HUES48 (cell line): ENCODE results near the gene FUT3.

Experiments used
- H3K27ac ChIP-seq: one replicate; pipeline ENCODE4 v1.7.0; 2013; ENCODE audit warnings: low read depth, low read length, inconsistent platforms
- H3K27me3 ChIP-seq: 2 replicates; pipeline ENCODE4 v1.6.1; 2013; ENCODE audit warnings: mild to moderate bottlenecking, low read length; ENCODE audit not compliant: control insufficient read depth, insufficient read depth
- H3K36me3 ChIP-seq: 2 replicates; pipeline ENCODE4 v1.6.1; 2013; ENCODE audit warnings: low read length; ENCODE audit not compliant: control insufficient read depth, insufficient read depth
- H3K4me1 ChIP-seq: 2 replicates; pipeline ENCODE4 v1.6.1; 2013; ENCODE audit warnings: mild to moderate bottlenecking, low read length; ENCODE audit not compliant: control insufficient read depth, insufficient read depth
- H3K4me3 ChIP-seq: 2 replicates; pipeline ENCODE4 v1.5.1; 2013; ENCODE audit warnings: mild to moderate bottlenecking, low read depth, low read length
- H3K9ac ChIP-seq: 2 replicates; pipeline ENCODE4 v1.6.1; 2013; ENCODE audit warnings: mild to moderate bottlenecking, low read depth, low read length, moderate library complexity
- H3K9me3 ChIP-seq: 2 replicates; pipeline ENCODE4 v1.6.1; 2013; ENCODE audit warnings: low read length; ENCODE audit not compliant: control insufficient read depth, insufficient read depth

FUT3 gene

DNA sequence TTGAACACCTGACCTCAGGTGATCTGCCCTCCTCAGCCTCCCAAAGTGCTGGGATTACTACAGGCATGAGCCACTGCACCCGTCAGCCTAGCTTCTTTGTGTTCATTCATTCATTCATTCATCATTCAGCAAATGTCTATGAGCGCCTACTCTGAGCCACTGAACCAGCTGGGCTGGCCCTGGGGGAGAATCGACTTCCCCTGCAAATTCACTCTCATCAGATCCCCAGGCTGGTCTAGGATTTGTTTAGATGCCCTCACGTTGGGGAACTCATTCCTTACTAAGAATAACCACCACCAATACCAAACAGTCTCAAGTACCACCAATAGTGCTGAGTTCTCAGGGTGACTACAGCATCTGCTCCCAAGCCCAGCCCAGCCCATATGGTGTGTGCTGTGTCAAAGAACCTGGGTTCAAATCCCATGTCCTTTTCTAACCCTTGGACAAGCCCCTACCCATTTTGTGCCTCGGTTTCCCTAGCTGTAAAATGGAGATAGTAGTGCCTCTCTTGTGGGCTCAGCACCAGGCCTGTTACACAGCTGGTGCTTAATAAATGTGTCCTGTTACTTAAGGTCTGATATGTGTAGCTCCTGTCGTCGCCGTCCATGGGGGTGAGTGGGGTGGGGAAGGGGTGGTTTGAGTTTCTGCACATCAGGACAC is 29.6 kb downstream of the FUT3 start:
- H3K36me3 ChIP-seq: no peaks in the 10 kb centered on the region
- H3K9me3 ChIP-seq: no peaks in the 10 kb centered on the region
- H3K4me1 ChIP-seq: peaks cover under 1% of the 10 kb centered on the region; the same call in 1 of the 2 replicates
- no peaks in the 10 kb centered on the region for H3K27me3 ChIP-seq
- H3K27ac ChIP-seq: no peak overlapping the region
- H3K9ac ChIP-seq: no peak overlapping the region
- no peak overlapping the region for H3K4me3 ChIP-seq

DNA sequence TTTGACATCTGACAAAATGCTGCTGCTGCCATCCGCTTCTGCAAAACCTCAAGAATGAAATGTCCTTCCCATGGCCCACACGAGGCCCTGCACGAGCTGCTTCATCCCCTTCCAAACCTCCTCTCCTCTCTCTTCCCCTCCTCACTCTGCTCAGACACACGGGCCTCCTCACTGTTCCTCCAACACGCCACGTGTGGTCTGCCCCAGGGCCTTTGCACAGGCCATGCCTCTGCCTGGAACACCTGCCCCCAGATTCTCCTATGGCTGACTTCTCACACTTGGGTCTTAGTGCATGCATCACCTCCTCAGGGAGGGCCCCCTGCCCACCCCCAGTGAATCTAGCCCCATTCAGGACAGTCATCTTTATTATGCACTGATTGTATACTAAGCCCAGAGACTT is 30.5 kb downstream of the FUT3 start:
- Histone ChIP-seq H3K36me3 (no peaks in the 10 kb centered on the region), H3K4me1 (no peaks in the 10 kb centered on the region), H3K9ac (no peak overlapping the region), H3K27me3 (no peaks in the 10 kb centered on the region), H3K4me3 (no peak overlapping the region), H3K9me3 (no peaks in the 10 kb centered on the region), H3K27ac (no peak overlapping the region)

DNA sequence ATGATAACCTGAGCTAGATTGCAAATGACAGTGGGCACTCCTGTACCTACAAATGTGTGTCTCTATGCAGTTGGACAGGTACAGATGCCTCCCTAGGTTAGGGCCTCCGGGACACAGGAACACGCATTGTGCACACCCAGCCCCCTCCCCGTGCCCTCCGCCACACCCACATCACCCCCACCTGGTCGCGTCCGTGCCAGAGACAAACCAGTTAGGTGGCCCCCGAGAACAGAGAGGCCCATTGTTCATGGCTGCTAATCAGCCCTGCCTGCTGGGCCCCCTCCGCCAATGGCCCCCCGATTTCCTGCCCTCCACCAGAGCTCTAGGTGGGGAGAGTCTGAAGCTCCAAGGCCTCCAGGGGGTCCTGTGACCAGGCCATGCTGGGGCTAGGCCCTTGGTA is 32.7 kb downstream of the FUT3 start:
- no peak overlapping the region for H3K9ac ChIP-seq
- H3K27ac ChIP-seq: no peak overlapping the region
- H3K4me1 ChIP-seq: no peaks in the 10 kb centered on the region
- no peak overlapping the region for H3K4me3 ChIP-seq
- no peaks in the 10 kb centered on the region for H3K27me3 ChIP-seq
- no peaks in the 10 kb centered on the region for H3K36me3 ChIP-seq
- H3K9me3 ChIP-seq: no peaks in the 10 kb centered on the region

DNA sequence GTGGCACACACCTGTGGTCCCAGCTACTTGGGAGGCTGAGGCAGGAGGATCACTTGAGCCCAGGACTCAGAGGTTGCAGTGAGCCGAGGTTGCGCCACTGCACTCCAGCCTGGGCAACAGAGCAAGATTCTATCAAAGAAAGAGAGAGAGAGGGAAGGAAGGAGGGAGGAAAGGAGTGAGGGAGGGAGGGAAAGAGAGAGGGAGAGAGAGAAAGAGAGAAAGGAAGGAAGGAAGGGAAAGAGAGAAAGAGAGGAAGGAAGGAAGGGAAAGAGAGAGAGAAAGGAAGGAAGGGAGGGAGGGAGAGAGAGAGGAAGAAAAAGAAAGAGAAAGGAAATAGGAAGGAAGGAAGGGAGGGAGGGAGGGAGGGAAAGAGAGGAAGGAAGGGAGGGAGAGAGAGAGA is 34.0 kb downstream of the FUT3 start:
- Histone ChIP-seq H3K36me3 (no peaks in the 10 kb centered on the region), H3K27me3 (no peaks in the 10 kb centered on the region), H3K9ac (no peak overlapping the region), H3K9me3 (no peaks in the 10 kb centered on the region), H3K4me3 (no peak overlapping the region), H3K27ac (no peak overlapping the region), H3K4me1 (no peaks in the 10 kb centered on the region)

DNA sequence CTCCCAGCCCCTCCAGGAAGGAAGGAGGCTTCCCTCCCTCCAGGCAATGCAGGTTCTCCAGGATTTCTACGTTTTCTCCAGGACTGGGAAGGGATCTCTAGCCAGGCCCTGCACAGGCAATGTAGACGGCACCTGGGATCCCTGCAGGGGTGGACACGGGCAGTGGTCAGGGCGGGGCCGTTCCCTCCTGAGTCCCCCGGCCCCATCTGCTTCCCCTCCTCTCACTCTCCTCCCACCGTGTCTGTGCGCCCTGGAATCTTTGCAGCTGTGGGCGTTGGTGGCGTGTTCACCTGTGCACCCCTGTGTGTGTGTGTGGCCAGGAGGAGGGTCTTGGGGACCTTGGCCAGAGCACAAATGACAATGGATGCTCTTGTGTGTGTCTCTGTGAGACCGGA is 36.4 kb downstream of the FUT3 start:
- no peak overlapping the region for H3K4me3 ChIP-seq
- no peaks in the 10 kb centered on the region for H3K4me1 ChIP-seq
- no peaks in the 10 kb centered on the region for H3K36me3 ChIP-seq
- no peaks in the 10 kb centered on the region for H3K9me3 ChIP-seq
- no peak overlapping the region for H3K9ac ChIP-seq
- H3K27ac ChIP-seq: no peak overlapping the region
- no peaks in the 10 kb centered on the region for H3K27me3 ChIP-seq

DNA sequence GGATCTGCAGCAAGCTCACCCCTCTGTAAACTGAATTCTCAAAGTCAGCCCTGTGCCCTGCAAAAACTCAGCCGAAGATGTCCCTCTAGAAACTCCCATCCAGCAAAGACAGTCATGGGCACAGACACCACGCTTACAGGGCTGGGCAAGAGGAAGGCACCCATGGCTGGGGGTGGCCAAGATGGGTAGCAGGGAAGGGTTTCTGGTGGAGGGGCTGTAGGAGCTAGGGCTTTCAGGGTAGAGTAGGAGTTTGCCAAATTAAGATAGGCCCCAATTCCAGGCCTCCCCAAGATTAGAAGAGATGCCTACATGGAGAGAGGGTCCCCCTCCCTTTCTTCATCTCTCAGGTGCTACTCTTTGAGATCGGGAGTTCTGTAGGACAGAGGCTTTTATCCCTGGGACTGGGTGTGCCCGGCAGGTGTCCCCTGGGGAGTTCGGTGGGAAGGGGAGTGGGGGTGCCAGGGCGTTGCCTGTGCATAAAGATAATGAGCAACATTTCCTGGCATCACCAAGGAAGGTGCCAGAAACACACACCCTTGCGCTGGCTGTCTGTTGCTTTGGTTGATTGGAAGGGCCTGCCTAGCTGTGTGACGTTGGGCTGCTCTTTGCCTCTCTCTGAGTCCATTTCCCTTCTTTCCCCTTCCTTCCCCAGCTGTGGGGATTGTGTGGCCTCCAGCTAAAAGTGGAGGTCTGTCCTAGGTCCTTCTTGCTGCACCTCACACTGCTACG is 37.0 kb downstream of the FUT3 start:
- H3K9me3 ChIP-seq: no peaks in the 10 kb centered on the region
- H3K27ac ChIP-seq: no peak overlapping the region
- H3K9ac ChIP-seq: no peak overlapping the region
- H3K4me3 ChIP-seq: no peak overlapping the region
- H3K36me3 ChIP-seq: no peaks in the 10 kb centered on the region
- no peaks in the 10 kb centered on the region for H3K4me1 ChIP-seq
- H3K27me3 ChIP-seq: no peaks in the 10 kb centered on the region

DNA sequence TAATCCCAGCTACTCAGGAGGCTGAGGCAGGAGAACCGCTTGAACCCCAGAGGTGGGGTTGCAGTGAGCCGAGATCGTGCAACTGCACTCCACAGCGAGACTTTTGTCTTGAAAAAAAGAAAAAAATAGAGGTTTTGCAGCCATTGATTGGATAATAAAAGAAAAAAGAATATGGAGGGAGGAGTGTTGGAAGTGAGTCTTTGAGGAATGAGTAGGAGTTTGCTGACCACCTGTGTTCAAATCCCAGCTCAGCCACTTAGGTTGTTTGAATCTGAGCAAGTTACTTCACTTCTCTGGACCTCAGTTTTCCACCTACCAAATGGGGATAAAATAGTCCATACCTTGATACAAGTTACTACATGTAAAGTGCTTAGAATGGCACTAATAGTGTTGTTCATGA is 40.1 kb downstream of the FUT3 start:
- Histone ChIP-seq H3K9me3 (no peaks in the 10 kb centered on the region), H3K9ac (no peak overlapping the region), H3K36me3 (no peaks in the 10 kb centered on the region), H3K4me3 (no peak overlapping the region), H3K4me1 (no peaks in the 10 kb centered on the region), H3K27ac (no peak overlapping the region), H3K27me3 (no peaks in the 10 kb centered on the region)

DNA sequence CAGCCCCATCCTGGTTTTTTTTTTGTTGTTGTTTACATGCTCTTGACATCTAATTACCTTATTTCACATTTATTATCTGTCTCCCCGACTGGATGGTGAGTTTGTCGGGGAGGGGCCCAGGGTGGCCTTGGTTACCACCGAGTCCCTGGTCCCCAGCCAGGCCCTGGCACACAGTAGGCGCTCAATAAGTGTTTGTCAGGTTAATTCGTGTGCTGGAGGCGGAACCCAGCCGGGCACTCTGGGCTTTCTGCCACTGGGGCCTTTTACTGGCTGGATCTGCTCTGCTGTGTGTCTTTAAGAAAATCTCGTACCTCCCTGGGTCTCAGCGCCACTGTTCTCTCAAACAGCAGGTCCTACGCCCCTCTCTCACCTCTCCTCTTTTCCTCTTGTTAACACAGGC is 41.8 kb downstream of the FUT3 start:
- Histone ChIP-seq H3K4me1 (no peaks in the 10 kb centered on the region), H3K27ac (no peak overlapping the region), H3K4me3 (no peak overlapping the region), H3K9ac (no peak overlapping the region), H3K9me3 (no peaks in the 10 kb centered on the region), H3K27me3 (peaks cover 1% of the 10 kb centered on the region; the same call in 1 of the 2 replicates), H3K36me3 (no peaks in the 10 kb centered on the region)

DNA sequence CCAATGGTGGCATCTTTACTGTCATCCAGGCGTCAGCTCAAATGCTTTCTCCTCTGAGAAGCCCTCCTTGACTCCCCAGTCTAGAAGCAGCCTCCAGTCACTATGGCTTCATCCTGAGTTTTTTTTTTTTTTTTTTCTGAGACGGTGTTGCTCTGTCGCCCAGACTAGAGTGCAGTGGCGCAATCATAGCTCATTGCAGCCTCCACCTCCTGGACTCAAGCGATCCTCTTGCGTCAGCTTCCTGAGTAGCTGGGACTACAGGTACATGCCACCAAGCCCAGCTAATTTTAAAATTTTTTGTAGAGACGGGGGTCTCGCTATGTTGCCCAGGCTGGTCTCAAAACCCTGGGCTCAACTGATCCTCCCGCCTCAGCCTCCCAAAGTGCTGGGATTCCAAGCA is 42.2 kb downstream of the FUT3 start:
- Histone ChIP-seq H3K36me3 (no peaks in the 10 kb centered on the region), H3K4me1 (no peaks in the 10 kb centered on the region), H3K4me3 (no peak overlapping the region), H3K27ac (no peak overlapping the region), H3K9me3 (no peaks in the 10 kb centered on the region), H3K9ac (no peak overlapping the region), H3K27me3 (peaks cover 4% of the 10 kb centered on the region; the same call in 1 of the 2 replicates)

DNA sequence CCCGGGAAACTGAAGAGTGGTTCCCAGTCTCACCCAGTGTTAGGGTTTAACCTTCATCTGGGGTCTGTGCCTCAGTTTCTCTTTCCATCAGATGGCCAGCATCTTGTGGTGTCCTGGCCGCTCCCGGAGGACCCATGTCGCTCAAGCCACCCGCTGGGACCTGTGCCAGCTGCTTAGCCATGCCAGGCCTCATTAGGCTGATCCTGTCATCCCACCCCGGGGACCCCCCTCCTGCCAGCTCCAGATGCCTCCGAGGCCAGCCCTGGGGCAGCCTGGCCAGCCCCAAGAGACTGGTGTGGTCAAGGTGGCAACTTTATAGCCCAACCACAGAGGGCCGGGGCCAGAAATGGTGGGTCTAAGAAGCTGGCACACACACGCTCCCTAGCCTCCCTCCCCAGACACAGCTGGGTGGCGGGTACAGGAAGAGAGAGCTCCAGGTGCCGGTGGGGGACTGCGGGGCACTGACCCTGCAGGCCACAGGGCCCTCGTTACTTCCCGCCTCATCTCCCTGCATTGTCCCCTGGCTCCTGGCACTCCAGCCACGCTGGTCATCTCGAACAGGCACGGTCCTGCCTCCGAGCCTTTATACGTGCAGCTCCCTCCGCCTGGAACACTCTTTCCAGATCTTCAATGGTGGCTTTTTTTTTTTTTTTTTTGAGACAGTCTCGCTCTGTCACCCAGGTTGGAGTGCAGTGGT is 43.0 kb downstream of the FUT3 start:
- peaks cover 8% of the 10 kb centered on the region for H3K27me3 ChIP-seq
- H3K4me1 ChIP-seq: no peaks in the 10 kb centered on the region
- H3K36me3 ChIP-seq: no peaks in the 10 kb centered on the region
- H3K9ac ChIP-seq: no peak overlapping the region
- no peak overlapping the region for H3K27ac ChIP-seq
- H3K4me3 ChIP-seq: no peak overlapping the region
- H3K9me3 ChIP-seq: no peaks in the 10 kb centered on the region

DNA sequence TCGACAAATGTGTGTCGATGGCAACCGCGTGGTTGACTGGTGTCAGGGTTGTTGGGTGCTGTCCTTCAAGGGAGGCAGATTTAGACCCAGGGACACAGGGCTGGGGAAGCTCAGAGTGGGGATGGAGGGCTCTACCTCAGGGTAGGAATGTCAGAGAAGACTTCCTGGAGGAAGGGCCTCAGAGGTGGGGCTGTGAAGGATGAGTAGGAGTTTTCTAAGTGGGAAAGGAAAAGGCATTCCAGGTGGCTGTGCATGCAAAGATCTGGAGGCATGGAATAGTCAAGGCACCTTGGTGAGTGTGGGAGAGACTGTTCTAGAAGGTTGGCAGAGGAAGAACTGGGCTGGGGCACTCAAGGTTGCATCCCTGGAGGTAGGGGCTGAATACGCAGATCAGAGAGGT is 44.3 kb downstream of the FUT3 start:
- H3K9me3 ChIP-seq: no peaks in the 10 kb centered on the region
- H3K4me3 ChIP-seq: no peak overlapping the region
- peaks cover 2% of the 10 kb centered on the region; the same call in 1 of the 2 replicates for H3K4me1 ChIP-seq
- H3K27me3 ChIP-seq: peaks cover 10% of the 10 kb centered on the region
- no peak overlapping the region for H3K9ac ChIP-seq
- H3K36me3 ChIP-seq: no peaks in the 10 kb centered on the region
- H3K27ac ChIP-seq: no peak overlapping the region
